ENCODE results near the gene ABCF1.
A peak's percentile ranks its signal among the peaks of the same experiment; 100 is the strongest.

ABCF1 gene

GRCh38 chr6:30601815-30602641 lies 30.8 kb downstream of the ABCF1 start:
- DNase-seq: no peak

GRCh38 chr6:30603961-30604360 lies 32.7 kb downstream of the ABCF1 start:
- no peak for DNase-seq

- DNase-seq: no peak
These were observed 38.8 kb downstream of the ABCF1 start for GRCh38 chr6:30610065-30610464.

GRCh38 chr6:30611150-30611855 lies 40.1 kb downstream of the ABCF1 start:
- no peak for DNase-seq

- DNase-seq: no peak
These were observed 40.6 kb downstream of the ABCF1 start for GRCh38 chr6:30611856-30612194.

- DNase-seq: no peak
These were observed 41.0 kb downstream of the ABCF1 start for GRCh38 chr6:30612213-30612612.

GRCh38 chr6:30612687-30613248 lies 41.5 kb downstream of the ABCF1 start:
- DNase-seq: no peak

GRCh38 chr6:30613251-30614043 lies 42.2 kb downstream of the ABCF1 start:
- no peak for DNase-seq

- no peak for DNase-seq
These were observed 43.0 kb downstream of the ABCF1 start for GRCh38 chr6:30614044-30614842.

- peak; percentile 85 for DNase-seq
These were observed 43.6 kb downstream of the ABCF1 start for GRCh38 chr6:30614843-30615218.

GRCh38 chr6:30615219-30615957 lies 44.1 kb downstream of the ABCF1 start:
- DNase-seq: peak; percentile 78

- peak; percentile 63 for DNase-seq
These were observed 44.9 kb downstream of the ABCF1 start for GRCh38 chr6:30615958-30616810.

- DNase-seq: peak; percentile 99
These were observed 45.7 kb downstream of the ABCF1 start, which contains the start of gene PPP1R10 for GRCh38 chr6:30616811-30617564. Gene PPP1R10, minus strand, starts transcription at chr6:30617243. Its CDS starts 7,299 bp downstream, at chr6:30609944.

GRCh38 chr6:30617565-30618269 lies 46.5 kb downstream of the ABCF1 start, which contains the start of gene MRPS18B:
Gene MRPS18B, plus strand, starts transcription at chr6:30617840. Its CDS starts 26 bp downstream, at chr6:30617866.
- peak; percentile 97 for DNase-seq

GRCh38 chr6:30618270-30618797 lies 47.1 kb downstream of the ABCF1 start:
- DNase-seq: peak; percentile 21

- no peak for DNase-seq
These were observed 48.3 kb downstream of the ABCF1 start for GRCh38 chr6:30619561-30619960.

GRCh38 chr6:30625511-30625910 lies 54.3 kb downstream of the ABCF1 start:
- no peak for DNase-seq

Data from right forelimb (tissue), 1 donor.